ENCODE measurements around the gene CPNE6.
"Not testable (repeated sequence)": the region's sequence is repeated elsewhere in the genome, so short reads cannot be mapped to it uniquely, and the experiment has no call there.

The CPNE6 gene

GRCh38 chr14:24102357-24103048 lies 31.1 kb downstream of the CPNE6 start:
- ATAC-seq: no peak
- TF ChIP-seq BACH2 (CRISPR knock-in tag; IDR thresholded peaks at IDR 0.05; ENCODE audit: borderline replicate concordance): no peak
- TF ChIP-seq ZFP3 (CRISPR knock-in tag; IDR thresholded peaks at IDR 0.05): no peak
- TF ChIP-seq ESRRG (CRISPR knock-in tag; IDR thresholded peaks at IDR 0.05): no peak
- no peak for TF ChIP-seq TCF4 (CRISPR knock-in tag; IDR thresholded peaks at IDR 0.05; ENCODE audit: borderline replicate concordance)
- TF ChIP-seq OSR1 (CRISPR knock-in tag; IDR thresholded peaks at IDR 0.05): no peak
- TF ChIP-seq GLIS3 (CRISPR knock-in tag; IDR thresholded peaks at IDR 0.05): no peak
- TF ChIP-seq ZFP30 (CRISPR knock-in tag; IDR thresholded peaks at IDR 0.05): no peak
- no peak for TF ChIP-seq POU6F1 (CRISPR knock-in tag; IDR thresholded peaks at IDR 0.05; ENCODE audit: borderline replicate concordance, low read depth)
- TF ChIP-seq ISL1 (CRISPR knock-in tag; IDR thresholded peaks at IDR 0.05): no peak

GRCh38 chr14:24103451-24103850 lies 32.1 kb downstream of the CPNE6 start:
- TF ChIP-seq BACH2 (CRISPR knock-in tag; IDR thresholded peaks at IDR 0.05; ENCODE audit: borderline replicate concordance) (no peak), PATZ1 (CRISPR knock-in tag; IDR thresholded peaks at IDR 0.05; ENCODE audit: borderline replicate concordance) (no peak), ZFP3 (CRISPR knock-in tag; IDR thresholded peaks at IDR 0.05) (no peak), TCF4 (CRISPR knock-in tag; IDR thresholded peaks at IDR 0.05; ENCODE audit: borderline replicate concordance) (no peak)
- ATAC-seq: no peak

- ATAC-seq: not testable (repeated sequence)
These were observed 34.4 kb downstream of the CPNE6 start for GRCh38 chr14:24105609-24106239.

GRCh38 chr14:24106672-24107271 lies 35.4 kb downstream of the CPNE6 start:
- no peak for ATAC-seq
- no peak for TF ChIP-seq ZFP3 (CRISPR knock-in tag; IDR thresholded peaks at IDR 0.05)
- TF ChIP-seq CSRNP3 (CRISPR knock-in tag; IDR thresholded peaks at IDR 0.05): no peak
- TF ChIP-seq PATZ1 (CRISPR knock-in tag; IDR thresholded peaks at IDR 0.05; ENCODE audit: borderline replicate concordance): no peak
- no peak for TF ChIP-seq ZNF70 (CRISPR knock-in tag; IDR thresholded peaks at IDR 0.05)
- TF ChIP-seq OSR1 (CRISPR knock-in tag; IDR thresholded peaks at IDR 0.05): no peak
- TF ChIP-seq ISL1 (CRISPR knock-in tag; IDR thresholded peaks at IDR 0.05): no peak
- TF ChIP-seq ESRRG (CRISPR knock-in tag; IDR thresholded peaks at IDR 0.05): no peak
- no peak for TF ChIP-seq CREB5 (CRISPR knock-in tag; IDR thresholded peaks at IDR 0.05; ENCODE audit: low read depth)
- no peak for TF ChIP-seq GLIS3 (CRISPR knock-in tag; IDR thresholded peaks at IDR 0.05)
- TF ChIP-seq ZNF8 (CRISPR knock-in tag; IDR thresholded peaks at IDR 0.05): no peak
- no peak for TF ChIP-seq SNAI2 (CRISPR knock-in tag; IDR thresholded peaks at IDR 0.05)
- TF ChIP-seq ARNTL (CRISPR knock-in tag; IDR thresholded peaks at IDR 0.05; ENCODE audit: borderline replicate concordance, low read depth): no peak
- TF ChIP-seq TCF4 (CRISPR knock-in tag; IDR thresholded peaks at IDR 0.05; ENCODE audit: borderline replicate concordance): no peak
- TF ChIP-seq ZNF565 (CRISPR knock-in tag; conservative IDR thresholded peaks at IDR 0.05; ENCODE audit: low read depth): no peak

All from SK-N-SH treated with all-trans-retinoic acid at 6 μM for 48 hours (cell line).